ENCODE results near the gene ONECUT2.

The ONECUT2 gene

GRCh38 chr18:57529151-57529550 is 94.0 kb downstream of the ONECUT2 start:
- Histone ChIP-seq H3K36me3 (no peaks in the 10 kb centered on the region), H3K9me3 (no peaks in the 10 kb centered on the region), H3K27me3 (no peaks in the 10 kb centered on the region), H3K4me1 (no peaks in the 10 kb centered on the region), H3K4me3 (ENCODE audit: low read depth, low read length) (no peak overlapping the region)
- no peak for TF ChIP-seq CTCF (IDR thresholded peaks at IDR 0.05; ENCODE audit: low read depth, low read length)
- no peak for DNase-seq

GRCh38 chr18:57533006-57533867 is 98.1 kb downstream of the ONECUT2 start:
- Histone ChIP-seq H3K9me3 (no peaks in the 10 kb centered on the region), H3K36me3 (no peaks in the 10 kb centered on the region), H3K4me3 (ENCODE audit: low read depth, low read length) (no peak overlapping the region), H3K27me3 (no peaks in the 10 kb centered on the region), H3K4me1 (no peaks in the 10 kb centered on the region)
- TF ChIP-seq CTCF (IDR thresholded peaks at IDR 0.05; ENCODE audit: low read depth, low read length) = no peak
- no peak for DNase-seq

GRCh38 chr18:57533868-57534510 is 98.8 kb downstream of the ONECUT2 start:
- Histone ChIP-seq H3K36me3 (no peaks in the 10 kb centered on the region), H3K27me3 (no peaks in the 10 kb centered on the region), H3K9me3 (no peaks in the 10 kb centered on the region), H3K4me3 (ENCODE audit: low read depth, low read length) (no peak overlapping the region), H3K4me1 (no peaks in the 10 kb centered on the region)
- DNase-seq = no peak
- no peak for TF ChIP-seq CTCF (IDR thresholded peaks at IDR 0.05; ENCODE audit: low read depth, low read length)

- no peaks in the 10 kb centered on the region for H3K4me1 ChIP-seq
- H3K27me3 ChIP-seq = no peaks in the 10 kb centered on the region
- DNase-seq = no peak
- H3K36me3 ChIP-seq = no peaks in the 10 kb centered on the region
- H3K4me3 ChIP-seq (ENCODE audit: low read depth, low read length) = no peak overlapping the region
- H3K9me3 ChIP-seq = no peaks in the 10 kb centered on the region
- TF ChIP-seq CTCF (IDR thresholded peaks at IDR 0.05; ENCODE audit: low read depth, low read length) = no peak
Observed at GRCh38 chr18:57534511-57534909, 99.3 kb downstream of the ONECUT2 start.

GRCh38 chr18:57538614-57539013 is 103.4 kb downstream of the ONECUT2 start:
- no peaks in the 10 kb centered on the region for H3K4me1 ChIP-seq
- H3K9me3 ChIP-seq = no peaks in the 10 kb centered on the region
- no peaks in the 10 kb centered on the region for H3K27me3 ChIP-seq
- H3K4me3 ChIP-seq (ENCODE audit: low read depth, low read length) = no peak overlapping the region
- no peak for DNase-seq
- H3K36me3 ChIP-seq = no peaks in the 10 kb centered on the region
- TF ChIP-seq CTCF (IDR thresholded peaks at IDR 0.05; ENCODE audit: low read depth, low read length) = no peak

- Histone ChIP-seq H3K27me3 (no peaks in the 10 kb centered on the region), H3K4me3 (ENCODE audit: low read depth, low read length) (no peak overlapping the region), H3K36me3 (no peaks in the 10 kb centered on the region), H3K4me1 (no peaks in the 10 kb centered on the region), H3K9me3 (no peaks in the 10 kb centered on the region)
- no peak for TF ChIP-seq CTCF (IDR thresholded peaks at IDR 0.05; ENCODE audit: low read depth, low read length)
- DNase-seq = no peak
Observed at GRCh38 chr18:57539702-57540101, 104.5 kb downstream of the ONECUT2 start.

All from BE2C (cell line).